T-cell (primary cell): ENCODE results near the gene SYNGR4. TPM values are rescaled to one million over a fixed set of nuclear protein-coding genes. Genes with fewer than 3 reads are reported as not detected.

Experiments
- ATAC-seq, 4 experiments: fragments of 200-7000 bp in 3 of 4; fragments of 150-1000 bp in 1 of 4; cut with Tn5 transposase; replicated peaks in 1 of 4; 1 replicate in 3 of 4; 2 replicates in 1 of 4; pipeline ENCODE4 v1.10.0; 2021; ENCODE audit warnings: moderate library complexity in 3 of 4, mild to moderate bottlenecking in 2 of 4, moderate number of reproducible peaks in 1 of 4
- CTCF ChIA-PET, 2 donors: fragments of 300-600 bp; sonication (Branson Sonifier 250); formaldehyde crosslinking; loops; one replicate each; lab custom pipeline; 2022; ENCODE audit warnings: antibody characterized with exemption in 2 of 2; lab: Charles Lee
- POLR2A ChIA-PET, 2 donors: fragments of 300-600 bp; sonication (Branson Sonifier 250); formaldehyde crosslinking; loops; one replicate each; lab custom pipeline; 2022; ENCODE audit warnings: antibody characterized with exemption in 2 of 2; lab: Charles Lee
- DNase-seq, 35 experiments: peaks; one replicate each; pipeline versions ENCODE4 v3.0.0 to v3.0.0-alpha.2; 2013 to 2023
- H3K27ac ChIP-seq: one replicate; pipeline ENCODE4 v1.5.1; 2013; ENCODE audit warnings: low read length
- H3K27me3 ChIP-seq, 2 experiments: replicated peaks in 1 of 2; 1 replicate in 1 of 2; 2 replicates in 1 of 2; pipeline versions ENCODE4 v1.6.1 to v1.7.0; 2013; ENCODE audit warnings: low read length in 1 of 2, mixed read lengths in 1 of 2; ENCODE audit not compliant: control insufficient read depth in 2 of 2, insufficient read depth in 2 of 2; ENCODE audit errors: extremely low read depth in 1 of 2
- H3K36me3 ChIP-seq, 2 donors: 1 replicate in 1 of 2; 2 replicates in 1 of 2; pipeline versions ENCODE4 v1.6.1 to v1.7.0; 2013; ENCODE audit warnings: low read length in 1 of 2; ENCODE audit not compliant: control insufficient read depth in 2 of 2, insufficient read depth in 1 of 2; ENCODE audit errors: extremely low read depth in 1 of 2
- H3K4me1 ChIP-seq, 2 experiments: 1 replicate in 1 of 2; 2 replicates in 1 of 2; pipeline versions ENCODE4 v1.6.1 to v1.7.0; 2013; ENCODE audit warnings: low read length in 2 of 2, mixed read lengths in 1 of 2; ENCODE audit not compliant: insufficient read depth in 2 of 2, control insufficient read depth in 1 of 2; ENCODE audit errors: extremely low read depth in 1 of 2
- H3K4me3 ChIP-seq, 2 donors: 1 replicate in 1 of 2; 2 replicates in 1 of 2; pipeline versions ENCODE4 v1.5.1 to v1.7.0; 2013; ENCODE audit warnings: mild to moderate bottlenecking in 2 of 2, low read length in 1 of 2, moderate library complexity in 1 of 2; ENCODE audit not compliant: control insufficient read depth in 1 of 2; ENCODE audit errors: extremely low read depth in 1 of 2
- H3K9me3 ChIP-seq: 2 replicates; pipeline ENCODE4 v1.7.0; 2013
- H3K27ac Mint-ChIP-seq, 2 donors: one replicate each; pipeline ENCODE4 v1.8.0; 2020 to 2021; ENCODE audit warnings: mild to moderate bottlenecking in 2 of 2, mixed read lengths in 2 of 2
- H3K27me3 Mint-ChIP-seq, 2 donors: one replicate each; pipeline ENCODE4 v1.8.0; 2021 to 2022; ENCODE audit warnings: mixed read lengths in 2 of 2
- H3K36me3 Mint-ChIP-seq: one replicate; pipeline ENCODE4 v1.8.0; 2021; ENCODE audit warnings: mixed read lengths
- H3K4me1 Mint-ChIP-seq, 3 donors: one replicate each; pipeline ENCODE4 v1.8.0; 2020 to 2022; ENCODE audit warnings: mixed read lengths in 3 of 3, mild to moderate bottlenecking in 1 of 3
- H3K4me3 Mint-ChIP-seq, 3 donors: one replicate each; pipeline ENCODE4 v1.8.0; 2020 to 2022; ENCODE audit warnings: mild to moderate bottlenecking in 3 of 3, mixed read lengths in 3 of 3, moderate library complexity in 3 of 3
- H3K9me3 Mint-ChIP-seq, 3 donors: one replicate each; pipeline ENCODE4 v1.8.0; 2020 to 2022; ENCODE audit warnings: mixed read lengths in 3 of 3
- WGBS: methylation state at CpG from one replicate; pipeline ENCODE4 v1.1.5; 2013; ENCODE audit warnings: missing lambda C conversion rate; ENCODE audit not compliant: insufficient coverage; 5-methylcytosine and 5-hydroxymethylcytosine counted together
- total RNA-seq, 35 experiments: library from RNA in 6 of 35; stranded (reverse) in 6 of 35; fragments of 120-200 nt in 1 of 35; gene quantifications; one replicate each; pipeline versions ENCODE4 v1.2.1 to v1.2.4 and lab custom pipeline; 2013 to 2026

The SYNGR4 gene
- total RNA-seq, 5 donors from 2014 or later (not counting 1 experiment from before 2014, with no cell fraction given): not detected

DNA sequence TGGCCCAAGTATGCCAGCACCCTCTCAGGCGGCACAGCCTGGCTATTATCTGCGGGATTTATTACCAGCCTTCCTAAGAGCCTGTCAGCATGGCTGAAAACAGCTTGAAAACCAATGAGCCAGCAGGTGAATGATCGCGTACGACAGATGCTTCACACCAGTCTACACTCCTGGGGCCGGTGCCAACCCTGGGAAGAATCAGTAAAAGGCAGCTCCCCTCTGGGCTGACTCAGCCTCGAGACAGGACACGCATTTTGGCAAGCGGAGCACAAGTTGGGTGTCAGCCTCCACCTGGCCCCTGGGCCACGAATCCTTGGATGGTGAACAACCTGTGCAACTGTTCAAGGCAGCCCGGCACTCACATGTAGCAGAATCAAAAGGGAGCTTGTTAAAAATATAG is 23.2 kb upstream of the SYNGR4 start:
- WGBS: 94% methylated on average over 10 of the region's 11 CpGs
- Mint-ChIP-seq H3K4me3 (no peak overlapping the region), H3K36me3 (peaks cover 7% of the 10 kb centered on the region), H3K27me3 (no peaks in the 10 kb centered on the region), H3K27ac (no peak overlapping the region), H3K4me1 (no peaks in the 10 kb centered on the region), H3K9me3 (no peaks in the 10 kb centered on the region)
- ChIA-PET CTCF (interaction anchor here (0.6 kb wide), 2 partner anchors 11 to 67 kb away, joined by 4 to 10 read pairs; no protein-coding TSS in a partner anchor), POLR2A (no interaction called here)
- H3K4me3 ChIP-seq: no peak overlapping the region
- H3K27me3 ChIP-seq: no peaks in the 10 kb centered on the region
- H3K27ac ChIP-seq: no peak overlapping the region
- DNase-seq (no peak), ATAC-seq (no peak)
- H3K4me1 ChIP-seq: no peaks in the 10 kb centered on the region
- peaks cover 0 to 9% of the 10 kb centered on the region in 2 donors for H3K36me3 ChIP-seq
- H3K9me3 ChIP-seq: no peaks in the 10 kb centered on the region

DNA sequence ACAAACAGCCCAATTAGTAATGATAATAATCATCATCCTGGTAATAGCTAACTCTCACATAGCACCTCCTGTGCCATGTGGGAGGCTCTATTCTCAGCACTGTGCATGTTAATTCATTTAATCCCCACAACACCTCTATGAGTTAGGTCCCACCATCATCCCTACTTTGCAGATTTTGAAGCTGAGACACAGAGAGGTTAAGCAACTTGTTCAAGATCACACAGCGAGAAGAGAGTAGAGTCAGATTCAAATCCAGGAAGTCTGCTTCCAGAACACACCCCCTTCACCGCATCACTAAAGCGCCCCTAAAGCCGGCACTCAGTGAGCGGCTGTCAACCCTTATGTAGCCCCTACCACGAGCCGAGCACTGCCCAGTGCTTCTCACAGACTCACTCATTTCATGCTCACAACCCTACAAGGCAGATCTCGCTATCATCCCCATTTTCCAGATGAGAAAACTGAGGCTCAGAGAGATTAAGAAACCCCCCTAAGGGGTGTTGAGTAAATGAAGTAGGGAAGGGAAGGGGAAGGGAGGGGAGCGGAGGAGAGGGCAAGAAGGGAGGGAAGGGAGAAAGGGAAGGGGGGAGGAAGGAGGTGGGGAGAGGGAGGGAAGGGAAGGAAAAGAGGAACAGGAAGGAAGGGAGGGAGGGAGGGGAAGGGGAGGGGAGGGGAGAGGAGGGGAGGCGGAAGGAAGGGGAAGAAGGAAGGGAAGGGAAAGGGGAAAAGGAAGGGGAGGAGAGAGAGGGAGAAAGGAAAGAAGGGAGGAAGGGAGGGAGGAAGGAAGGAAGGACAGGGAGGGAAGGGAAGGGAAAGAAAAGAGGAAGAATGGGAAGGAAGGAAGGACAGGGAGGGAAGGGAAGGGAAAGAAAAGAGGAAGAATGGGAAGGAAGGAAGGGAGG is 22.4 kb upstream of the SYNGR4 start:
- H3K27ac Mint-ChIP-seq: no peak overlapping the region
- no peak overlapping the region for H3K27ac ChIP-seq
- no peaks in the 10 kb centered on the region for H3K4me1 ChIP-seq
- no peaks in the 10 kb centered on the region for H3K27me3 Mint-ChIP-seq
- CTCF ChIA-PET: interaction anchor here (0.5 to 0.6 kb wide), 2 partner anchors 67 to 222 kb away, joined by 3 to 10 read pairs; no protein-coding TSS in a partner anchor
- DNase-seq: no peak
- POLR2A ChIA-PET: no interaction called here
- no peak overlapping the region for H3K4me3 Mint-ChIP-seq
- peaks cover 7% of the 10 kb centered on the region for H3K36me3 Mint-ChIP-seq
- no peaks in the 10 kb centered on the region for H3K4me1 Mint-ChIP-seq
- 98% methylated on average over 9 of the region's 10 CpGs for WGBS
- no peaks in the 10 kb centered on the region for H3K27me3 ChIP-seq
- H3K4me3 ChIP-seq: no peak overlapping the region
- H3K9me3 Mint-ChIP-seq: no peaks in the 10 kb centered on the region
- no peak for ATAC-seq
- H3K36me3 ChIP-seq: peaks cover 0 to 9% of the 10 kb centered on the region in 2 donors
- H3K9me3 ChIP-seq: no peaks in the 10 kb centered on the region

DNA sequence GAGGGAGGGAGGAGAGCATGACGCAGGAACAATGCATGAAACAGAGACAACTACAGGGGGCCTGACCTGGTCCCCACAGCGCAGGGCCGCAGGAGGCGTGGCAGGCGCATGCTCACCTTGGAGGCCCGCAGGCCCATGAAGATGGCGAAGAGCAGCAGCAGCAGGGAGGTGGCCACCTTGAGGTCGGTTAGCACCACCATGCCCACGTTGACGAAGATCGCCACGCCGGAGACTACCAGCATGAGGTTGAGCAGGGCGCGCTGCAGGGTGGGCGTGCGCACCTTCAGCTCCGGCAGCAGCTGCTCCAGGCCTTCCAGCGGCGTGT is 21.8 kb upstream of the SYNGR4 start:
- WGBS: 94% methylated on average over 20 of the region's 20 CpGs
- peaks cover 0 to 9% of the 10 kb centered on the region in 2 donors for H3K36me3 ChIP-seq
- DNase-seq (no peak), ATAC-seq (no peak)
- Mint-ChIP-seq H3K4me1 (no peaks in the 10 kb centered on the region), H3K9me3 (no peaks in the 10 kb centered on the region), H3K4me3 (no peak overlapping the region), H3K36me3 (peaks cover 7% of the 10 kb centered on the region), H3K27ac (no peak overlapping the region), H3K27me3 (no peaks in the 10 kb centered on the region)
- no peaks in the 10 kb centered on the region for H3K4me1 ChIP-seq
- H3K27ac ChIP-seq: no peak overlapping the region
- POLR2A ChIA-PET: no interaction called here
- no peaks in the 10 kb centered on the region for H3K27me3 ChIP-seq
- H3K9me3 ChIP-seq: no peaks in the 10 kb centered on the region
- CTCF ChIA-PET: no interaction called here
- no peak overlapping the region for H3K4me3 ChIP-seq

DNA sequence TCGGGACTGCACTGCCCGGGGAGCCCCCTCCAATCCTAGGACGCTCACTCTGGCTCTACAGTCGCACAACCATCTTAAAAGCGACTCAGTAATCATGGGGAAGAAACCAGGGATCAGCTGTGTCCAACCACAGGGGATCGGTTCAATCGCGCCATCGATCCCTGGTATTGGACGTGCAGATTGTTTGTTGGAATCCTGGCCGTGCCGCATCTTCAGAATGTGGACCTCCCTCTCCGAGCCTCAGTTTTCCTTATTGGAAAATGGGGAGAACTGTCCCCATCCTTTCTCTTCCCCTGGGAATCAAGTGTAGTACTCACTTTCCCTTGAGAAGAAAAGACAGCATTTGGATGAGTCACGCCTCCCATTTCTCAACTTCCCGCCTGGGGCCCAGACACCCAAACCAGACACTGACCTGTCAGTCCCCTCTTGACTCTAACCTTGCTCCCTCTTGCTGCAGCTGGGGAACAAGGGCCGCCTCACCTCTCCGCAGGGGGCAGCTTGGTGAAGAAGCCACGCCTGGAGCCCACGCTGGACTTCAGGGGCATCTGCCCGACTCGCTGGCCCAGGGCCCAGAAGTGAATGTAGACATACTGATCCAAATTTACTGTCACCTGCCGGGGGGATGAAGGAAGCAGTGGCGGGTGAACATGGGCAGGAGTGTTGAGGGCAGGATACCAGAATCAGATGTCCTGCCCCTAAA is 21.2 kb upstream of the SYNGR4 start:
- ChIA-PET POLR2A (no interaction called here), CTCF (no interaction called here)
- Mint-ChIP-seq H3K4me1 (no peaks in the 10 kb centered on the region), H3K27ac (no peak overlapping the region), H3K36me3 (peaks cover 7% of the 10 kb centered on the region), H3K9me3 (no peaks in the 10 kb centered on the region), H3K4me3 (no peak overlapping the region), H3K27me3 (no peaks in the 10 kb centered on the region)
- Histone ChIP-seq H3K4me1 (no peaks in the 10 kb centered on the region), H3K27ac (no peak overlapping the region), H3K4me3 (no peak overlapping the region), H3K9me3 (no peaks in the 10 kb centered on the region), H3K27me3 (no peaks in the 10 kb centered on the region), H3K36me3 (peaks cover 0 to 9% of the 10 kb centered on the region in 2 donors)
- 96% methylated on average over 5 of the region's 23 CpGs for WGBS
- ATAC-seq: no peak
- DNase-seq: no peak

DNA sequence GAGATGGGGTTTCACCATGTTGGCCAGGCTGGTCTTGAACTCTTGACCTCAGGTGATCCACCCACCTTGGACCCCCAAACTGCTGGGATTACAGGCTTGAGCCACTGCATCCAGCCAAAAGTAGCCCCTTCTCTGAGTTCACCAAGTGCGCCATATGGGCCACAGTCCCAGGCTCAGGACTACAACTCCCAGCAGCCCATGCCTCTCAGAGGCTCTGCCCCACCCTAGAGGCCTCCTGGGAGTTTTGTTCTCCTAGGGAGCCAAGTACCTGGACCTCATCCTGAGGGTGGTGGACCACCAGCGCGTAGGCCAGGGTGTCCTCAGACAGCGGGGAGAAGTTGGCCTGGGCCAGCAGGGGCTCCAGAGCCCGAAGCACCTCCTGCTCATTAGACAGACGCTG is 19.3 kb upstream of the SYNGR4 start:
- Mint-ChIP-seq H3K27ac (no peak overlapping the region), H3K36me3 (peaks cover 11% of the 10 kb centered on the region), H3K4me3 (no peak overlapping the region), H3K4me1 (no peaks in the 10 kb centered on the region), H3K9me3 (no peaks in the 10 kb centered on the region), H3K27me3 (no peaks in the 10 kb centered on the region)
- no peak overlapping the region for H3K4me3 ChIP-seq
- ATAC-seq: no peak
- peaks cover 0 to 9% of the 10 kb centered on the region in 2 donors for H3K36me3 ChIP-seq
- H3K27me3 ChIP-seq: no peaks in the 10 kb centered on the region
- ChIA-PET CTCF (no interaction called here), POLR2A (no interaction called here)
- WGBS: 94% methylated on average over 4 of the region's 6 CpGs
- H3K9me3 ChIP-seq: no peaks in the 10 kb centered on the region
- H3K27ac ChIP-seq: no peak overlapping the region
- no peaks in the 10 kb centered on the region for H3K4me1 ChIP-seq
- DNase-seq: no peak

DNA sequence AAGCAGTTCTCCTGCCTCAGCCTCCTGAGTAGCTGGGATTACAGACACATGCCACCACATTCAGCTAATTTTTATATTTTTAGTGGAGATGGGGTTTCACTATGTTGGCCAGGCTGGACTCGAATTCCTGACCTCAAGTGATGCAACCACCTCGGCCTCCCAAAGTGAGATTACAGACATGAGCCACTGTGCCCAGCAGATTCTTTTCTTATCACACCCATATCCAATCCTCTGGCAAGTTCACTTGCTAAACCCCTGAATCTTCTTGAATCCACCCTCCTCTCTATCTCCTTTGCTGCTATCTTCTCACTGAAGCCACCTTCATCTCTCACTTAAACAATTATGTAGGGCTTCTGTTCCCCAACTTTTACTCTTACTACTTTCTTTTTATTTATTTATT is 18.0 kb upstream of the SYNGR4 start:
- 100% methylated on average over 1 of the region's 2 CpGs for WGBS
- H3K4me3 Mint-ChIP-seq: no peak overlapping the region
- H3K9me3 Mint-ChIP-seq: no peaks in the 10 kb centered on the region
- no peaks in the 10 kb centered on the region for H3K27me3 Mint-ChIP-seq
- H3K27ac ChIP-seq: no peak overlapping the region
- no peaks in the 10 kb centered on the region for H3K27me3 ChIP-seq
- H3K27ac Mint-ChIP-seq: peak overlapping the region in 1 of 2 donors; percentile 48
- peaks cover 0 to 3% of the 10 kb centered on the region in 2 experiments for H3K4me1 ChIP-seq
- no peak overlapping the region for H3K4me3 ChIP-seq
- no peak for DNase-seq
- H3K36me3 Mint-ChIP-seq: peaks cover 13% of the 10 kb centered on the region
- peaks cover 0 to 2% (median 2%) of the 10 kb centered on the region in 3 donors for H3K4me1 Mint-ChIP-seq
- POLR2A ChIA-PET: no interaction called here
- no peaks in the 10 kb centered on the region for H3K9me3 ChIP-seq
- ATAC-seq: no peak
- CTCF ChIA-PET: interaction anchor here in 1 of 2 donors (0.8 kb wide), 1 partner anchor 32 kb away, joined by 3 read pairs; no protein-coding TSS in a partner anchor
- peaks cover 0 to 9% of the 10 kb centered on the region in 2 donors for H3K36me3 ChIP-seq
